Fibroblast of peridontal ligament (primary cell): ENCODE results near the gene TMEM129.
"Not testable (repeated sequence)": the region's sequence is repeated elsewhere in the genome, so short reads cannot be mapped to it uniquely, and the experiment has no call there.

ENCODE experiments used
- DNase-seq: peaks from one replicate; pipeline ENCODE4 v3.0.0-alpha.2; 2010; ENCODE audit errors: extremely low read depth

The TMEM129 gene

GRCh38 chr4:1695913-1696312 lies 25.2 kb downstream of the TMEM129 start:
- no peak for DNase-seq

- DNase-seq = peak; percentile 68
Observed at GRCh38 chr4:1693131-1693896, 27.8 kb downstream of the TMEM129 start.

GRCh38 chr4:1691737-1692373 lies 29.3 kb downstream of the TMEM129 start:
- no peak for DNase-seq

GRCh38 chr4:1690698-1691097 lies 30.4 kb downstream of the TMEM129 start:
- no peak for DNase-seq

- no peak for DNase-seq
Observed at GRCh38 chr4:1686440-1687036, 34.6 kb downstream of the TMEM129 start.

- no peak for DNase-seq
Observed at GRCh38 chr4:1685235-1686150, 35.6 kb downstream of the TMEM129 start.

- DNase-seq = no peak
Observed at GRCh38 chr4:1684506-1685234, 36.5 kb downstream of the TMEM129 start.

- peak; percentile 73 for DNase-seq
Observed at GRCh38 chr4:1683736-1684505, 37.2 kb downstream of the TMEM129 start, which contains the start of gene FAM53A. Gene FAM53A, minus strand, starts transcription at chr4:1684313. Its CDS starts 15,572 bp downstream, at chr4:1668741.

- peak; percentile 91 for DNase-seq
Observed at GRCh38 chr4:1683261-1683735, 37.8 kb downstream of the TMEM129 start.

- DNase-seq = no peak
Observed at GRCh38 chr4:1682860-1683259, 38.3 kb downstream of the TMEM129 start.

- DNase-seq = no peak
Observed at GRCh38 chr4:1678244-1678643, 42.9 kb downstream of the TMEM129 start.

GRCh38 chr4:1676605-1677525 lies 44.3 kb downstream of the TMEM129 start:
- no peak for DNase-seq

GRCh38 chr4:1675802-1676137 lies 45.4 kb downstream of the TMEM129 start:
- DNase-seq = no peak

GRCh38 chr4:1675136-1675801 lies 45.9 kb downstream of the TMEM129 start:
- no peak for DNase-seq

GRCh38 chr4:1674682-1675081 lies 46.4 kb downstream of the TMEM129 start:
- DNase-seq = no peak

GRCh38 chr4:1673671-1674070 lies 47.5 kb downstream of the TMEM129 start:
- DNase-seq = no peak

- not testable (repeated sequence) for DNase-seq
Observed at GRCh38 chr4:1671011-1671410, 50.1 kb downstream of the TMEM129 start.

GRCh38 chr4:1670279-1670678 lies 50.8 kb downstream of the TMEM129 start:
- no peak for DNase-seq

- DNase-seq = no peak
Observed at GRCh38 chr4:1669850-1670249, 51.3 kb downstream of the TMEM129 start.
